GM12865 (cell line): ENCODE results near the gene KSR1.

ENCODE experiments used
- DNase-seq: peaks from one replicate; pipeline ENCODE4 v3.0.0; 2010; ENCODE audit warnings: low read depth
- H3K4me3 ChIP-seq: 2 replicates; pipeline ENCODE4 v1.5.1; 2011; ENCODE audit warnings: mild to moderate bottlenecking, low read depth, low read length, control low read depth
- CTCF ChIP-seq: IDR thresholded peaks from 2 replicates; pipeline ENCODE4 v1.5.1; 2011; ENCODE audit warnings: low read length, control low read depth, low read depth, inconsistent platforms; ENCODE audit not compliant: insufficient read depth; ENCODE audit errors: missing control alignments

Gene KSR1

DNA sequence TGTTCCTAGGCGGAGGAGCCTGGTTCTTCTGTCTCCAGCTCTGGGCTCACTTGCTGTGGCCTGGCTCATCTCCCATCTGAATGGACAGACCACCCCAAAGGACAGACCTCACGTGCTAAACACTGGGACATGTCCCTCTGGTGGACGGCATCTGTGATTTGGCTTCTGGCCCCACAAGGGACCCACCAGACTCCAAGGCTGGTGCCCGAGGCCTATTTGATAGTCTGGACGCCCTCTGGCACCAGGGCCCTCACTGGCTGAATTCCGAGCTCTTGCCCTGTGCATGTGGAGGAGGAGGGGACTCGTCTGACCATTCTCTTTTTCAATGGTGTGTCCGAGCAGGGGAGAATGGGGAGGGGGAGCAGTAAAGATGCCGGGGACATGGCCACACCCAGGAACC is 112.0 kb downstream of the KSR1 start:
- no peak for TF ChIP-seq CTCF
- H3K4me3 ChIP-seq, result no peak overlapping the region
- DNase-seq, result no peak

DNA sequence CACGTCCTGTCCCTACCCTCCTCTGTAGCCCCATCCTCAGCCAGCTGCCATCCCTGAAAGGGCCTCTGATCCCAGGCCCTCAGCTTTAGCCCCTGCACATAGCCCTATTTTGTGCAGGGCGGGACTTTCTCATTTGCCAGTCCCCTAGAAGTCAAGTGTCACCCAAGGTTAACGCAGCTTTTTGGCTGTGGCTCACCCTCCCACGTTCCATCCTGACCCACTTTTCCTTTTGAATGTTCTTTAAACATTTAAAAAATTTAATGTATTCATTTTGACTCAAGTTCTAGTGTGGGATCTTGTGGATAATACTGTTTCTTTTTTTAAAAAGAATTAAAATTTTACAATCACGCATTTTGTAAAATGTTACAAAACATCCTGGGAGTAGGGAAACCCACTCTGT is 112.6 kb downstream of the KSR1 start:
- no peak for TF ChIP-seq CTCF
- DNase-seq, result no peak
- no peak overlapping the region for H3K4me3 ChIP-seq

GRCh38 chr17:27569257-27569722 is 113.0 kb downstream of the KSR1 start:
- H3K4me3 ChIP-seq, result no peak overlapping the region
- TF ChIP-seq CTCF, result peak; percentile 73
- peak; percentile 64 for DNase-seq

DNA sequence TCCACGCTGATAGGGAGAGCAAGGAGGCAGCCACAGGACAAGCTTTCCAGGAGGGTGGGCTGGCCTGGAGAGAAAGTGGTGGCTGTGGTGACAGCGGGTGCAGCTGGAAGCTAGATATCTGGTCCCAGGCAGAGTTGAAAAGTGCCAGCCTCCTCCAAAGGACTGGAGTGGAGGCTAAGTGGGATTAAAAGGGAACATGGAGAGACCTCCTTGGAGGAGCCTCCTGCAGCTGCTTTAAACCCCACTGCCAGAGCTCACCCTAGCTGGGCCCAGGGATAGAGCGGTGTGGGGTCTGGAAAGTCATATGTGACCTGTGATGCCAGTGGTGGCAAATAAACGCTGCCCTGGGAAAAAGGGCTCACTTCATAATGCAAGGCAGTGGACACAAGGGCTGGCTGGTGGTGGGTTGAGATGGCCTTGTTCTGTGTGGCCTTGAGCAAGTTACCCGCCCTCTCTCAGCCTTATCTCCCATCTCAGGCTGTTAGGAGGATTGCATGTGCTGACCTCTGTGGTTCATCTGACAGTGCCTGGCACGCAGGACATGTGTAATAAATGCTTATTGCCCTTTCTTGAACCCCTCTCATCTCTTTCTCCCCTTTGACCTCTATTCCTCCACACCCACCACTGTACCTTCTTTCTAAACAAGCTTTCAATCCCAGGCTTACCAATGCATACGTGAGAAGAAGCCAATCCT is 113.8 kb downstream of the KSR1 start:
- TF ChIP-seq CTCF, result no peak
- no peak overlapping the region for H3K4me3 ChIP-seq
- no peak for DNase-seq

- TF ChIP-seq CTCF, result no peak
- DNase-seq, result no peak
These were observed 114.3 kb downstream of the KSR1 start for GRCh38 chr17:27570578-27570914.

DNA sequence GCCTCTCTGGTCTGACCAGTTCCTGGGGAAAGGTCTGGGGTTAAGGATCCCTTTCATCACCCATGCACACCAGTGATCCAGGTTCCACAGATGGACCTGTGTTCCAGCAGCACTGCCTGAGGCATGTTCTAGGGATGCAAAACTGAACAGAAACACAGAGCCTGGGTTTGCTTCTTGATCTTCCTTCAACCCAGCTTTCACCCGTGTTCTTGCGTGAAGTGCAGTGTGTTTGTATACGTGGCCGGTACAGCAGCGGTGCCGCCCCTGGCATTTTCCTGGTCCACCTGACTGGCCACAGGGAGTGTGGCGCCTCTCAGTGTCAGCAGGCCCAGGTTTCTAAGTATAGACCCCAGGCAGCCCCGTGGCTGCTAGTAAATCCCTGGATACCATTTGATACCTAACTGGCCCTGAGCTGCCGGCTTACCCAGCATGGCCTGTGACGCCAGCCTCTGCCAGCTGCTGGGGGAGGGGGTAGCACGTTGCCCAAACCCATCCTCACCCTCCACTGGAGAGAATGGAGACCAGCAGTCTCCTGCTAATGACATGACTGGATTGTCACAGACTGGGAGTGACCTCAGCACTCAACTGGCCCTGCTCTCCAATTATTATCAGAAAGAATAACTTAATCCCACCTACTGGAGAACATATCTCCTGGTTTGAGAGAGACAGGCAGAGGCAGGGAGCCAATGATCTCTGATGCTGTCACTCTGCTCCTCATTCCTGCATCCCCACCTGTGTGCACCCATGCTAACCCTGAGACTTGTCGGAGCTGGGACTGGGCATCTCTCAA is 115.5 kb downstream of the KSR1 start:
- DNase-seq, result no peak
- H3K4me3 ChIP-seq, result no peak overlapping the region
- TF ChIP-seq CTCF, result no peak

More at GRCh38 chr17:27570578-27570914, 114.3 kb downstream of the KSR1 start:
- no peak overlapping the region for H3K4me3 ChIP-seq
